HCT116 (cell line): ENCODE results near the gene LY9.

ENCODE experiments used
- EZH2phosphoT487 ChIP-seq: fragments of 200-600 bp; IDR thresholded peaks from 2 replicates; pipeline ENCODE4 v1.6.1; 2018; ENCODE audit warnings: antibody characterized with exemption, borderline replicate concordance
- JUND ChIP-seq: IDR thresholded peaks from 2 replicates; pipeline ENCODE4 v1.6.1; 2012
- POLR2A ChIP-seq: IDR thresholded peaks from 2 replicates; pipeline ENCODE4 v1.7.0; 2011; ENCODE audit warnings: borderline replicate concordance; ENCODE audit not compliant: insufficient read depth, insufficient read length; ENCODE audit errors: extremely low read depth
- POLR2AphosphoS5 ChIP-seq: IDR thresholded peaks from 2 replicates; pipeline ENCODE4 v1.6.1; 2011; ENCODE audit warnings: mild to moderate bottlenecking, low read depth, low read length, moderate library complexity
- SRF ChIP-seq: IDR thresholded peaks from 2 replicates; pipeline ENCODE4 v1.6.1; 2012; ENCODE audit warnings: low read depth
- YY1 ChIP-seq: IDR thresholded peaks from 2 replicates; pipeline ENCODE4 v1.6.1; 2011; ENCODE audit warnings: low read length, low read depth, moderate library complexity, mild to moderate bottlenecking; ENCODE audit not compliant: insufficient replicate concordance; ENCODE audit errors: extremely low read depth
- ZNF274 ChIP-seq: fragments of 200-500 bp; sonication (Bioruptor generic); IDR thresholded peaks from 2 replicates; pipeline ENCODE4 v1.6.1; 2014; ENCODE audit warnings: mild to moderate bottlenecking, low read depth, low read length, inconsistent platforms
- TF ChIP-seq, protein P1 (sequence below), 3 experiments: fragments of 200-600 bp in 1 of 3; sonication (generic) in 1 of 3; IDR thresholded peaks in 2 of 3; conservative IDR thresholded peaks in 1 of 3; 2 replicates each; pipeline ENCODE4 v1.5.1; 2012 to 2017; ENCODE audit warnings: low read depth in 2 of 3, low read length in 2 of 3, antibody characterized with exemption in 1 of 3, borderline replicate concordance in 1 of 3, control low read depth in 1 of 3, mild to moderate bottlenecking in 1 of 3, mixed read lengths in 1 of 3, mixed run types in 1 of 3, moderate library complexity in 1 of 3; ENCODE audit not compliant: insufficient read depth in 1 of 3
- TF ChIP-seq, protein P2 (sequence below): IDR thresholded peaks from 2 replicates; pipeline ENCODE4 v1.6.1; 2012

DNA sequence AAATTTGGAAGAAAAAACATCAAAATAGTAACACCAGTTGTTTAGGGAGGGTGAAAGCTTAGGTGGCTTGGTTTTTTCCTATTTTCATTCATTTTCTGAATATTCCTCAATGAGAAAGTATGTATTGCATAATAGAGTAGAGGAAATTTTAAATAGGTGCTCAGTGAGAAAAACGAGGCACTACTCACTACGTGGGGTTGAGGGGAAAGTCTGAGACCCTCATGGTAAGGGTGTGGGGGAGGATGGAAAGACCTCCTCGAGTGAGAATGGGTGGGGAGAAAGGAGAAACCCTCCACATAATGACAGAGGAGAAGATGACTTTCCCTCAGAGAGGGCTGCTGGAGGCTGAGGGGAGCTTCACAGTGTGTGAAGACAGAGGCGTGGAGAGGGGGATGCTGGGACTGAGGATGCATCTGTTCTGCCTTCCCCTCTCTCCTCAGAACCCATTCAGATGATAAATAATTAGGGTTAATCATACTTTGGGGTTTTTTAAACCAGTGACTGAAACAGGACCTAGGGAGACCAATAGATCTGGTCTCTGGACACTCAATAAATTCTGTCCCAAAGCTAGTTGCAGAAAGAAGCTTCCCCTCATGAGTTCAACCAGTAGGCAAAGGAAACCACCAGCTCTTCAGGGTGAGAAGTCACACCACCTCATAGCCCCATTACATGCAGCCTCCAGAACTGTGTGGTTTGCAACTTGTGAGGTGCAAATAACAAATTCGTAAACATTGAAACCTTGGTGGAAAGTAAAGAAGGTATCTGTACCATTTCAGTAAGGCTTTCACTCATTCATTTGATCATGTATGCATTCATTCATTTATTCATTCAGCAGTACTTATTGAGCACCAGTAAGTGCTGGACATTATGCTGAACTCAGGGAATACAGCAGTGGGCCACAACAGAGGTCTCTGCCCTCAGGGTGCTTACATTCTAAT, 39.8 kb upstream of the LY9 start:
- TF ChIP-seq, protein P1, sequence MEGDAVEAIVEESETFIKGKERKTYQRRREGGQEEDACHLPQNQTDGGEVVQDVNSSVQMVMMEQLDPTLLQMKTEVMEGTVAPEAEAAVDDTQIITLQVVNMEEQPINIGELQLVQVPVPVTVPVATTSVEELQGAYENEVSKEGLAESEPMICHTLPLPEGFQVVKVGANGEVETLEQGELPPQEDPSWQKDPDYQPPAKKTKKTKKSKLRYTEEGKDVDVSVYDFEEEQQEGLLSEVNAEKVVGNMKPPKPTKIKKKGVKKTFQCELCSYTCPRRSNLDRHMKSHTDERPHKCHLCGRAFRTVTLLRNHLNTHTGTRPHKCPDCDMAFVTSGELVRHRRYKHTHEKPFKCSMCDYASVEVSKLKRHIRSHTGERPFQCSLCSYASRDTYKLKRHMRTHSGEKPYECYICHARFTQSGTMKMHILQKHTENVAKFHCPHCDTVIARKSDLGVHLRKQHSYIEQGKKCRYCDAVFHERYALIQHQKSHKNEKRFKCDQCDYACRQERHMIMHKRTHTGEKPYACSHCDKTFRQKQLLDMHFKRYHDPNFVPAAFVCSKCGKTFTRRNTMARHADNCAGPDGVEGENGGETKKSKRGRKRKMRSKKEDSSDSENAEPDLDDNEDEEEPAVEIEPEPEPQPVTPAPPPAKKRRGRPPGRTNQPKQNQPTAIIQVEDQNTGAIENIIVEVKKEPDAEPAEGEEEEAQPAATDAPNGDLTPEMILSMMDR (IDR thresholded peaks at IDR 0.05 in 2 of 3, conservative IDR thresholded peaks at IDR 0.05 in 1 of 3; ENCODE audit: borderline replicate concordance in 1 of 3, insufficient read depth in 1 of 3, low read depth in 2 of 3, low read length in 2 of 3): no peak
- TF ChIP-seq POLR2A: no peak
- no peak for TF ChIP-seq ZNF274
- no peak for TF ChIP-seq JUND
- no peak for TF ChIP-seq EZH2phosphoT487
- no peak for TF ChIP-seq POLR2AphosphoS5
- TF ChIP-seq SRF: no peak
- TF ChIP-seq, protein P2, sequence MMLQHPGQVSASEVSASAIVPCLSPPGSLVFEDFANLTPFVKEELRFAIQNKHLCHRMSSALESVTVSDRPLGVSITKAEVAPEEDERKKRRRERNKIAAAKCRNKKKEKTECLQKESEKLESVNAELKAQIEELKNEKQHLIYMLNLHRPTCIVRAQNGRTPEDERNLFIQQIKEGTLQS: no peak
- no peak for TF ChIP-seq YY1
